GM12878 (cell line): ENCODE measurements around the gene EXPH5. TPM values are rescaled to one million over a fixed set of nuclear protein-coding genes. Genes with fewer than 3 reads are reported as not detected.

ENCODE experiments used
- ATAC-seq: fragments of 200-7000 bp; cut with Tn5 transposase; 3 replicates; pipeline ENCODE4 v1.9.1; 2020; ENCODE audit warnings: mild to moderate bottlenecking, moderate library complexity
- BruUV-seq: library from RNA; stranded (reverse); fragments of 400-500 nt; replicated peaks from 2 replicates; lab custom pipeline; 2021; lab: Mats Ljungman, UMichigan
- CTCF ChIA-PET: fragments of 300-600 bp; sonication (Branson Sonifier 250); formaldehyde crosslinking; extraction: SDS; loops from one replicate; lab custom pipeline; 2021; ENCODE audit warnings: inconsistent platforms; lab: Yijun Ruan, JAX
- POLR2A ChIA-PET: fragments of 350-600 bp; formaldehyde crosslinking; extraction: SDS; loops from one replicate; lab custom pipeline; 2021; ENCODE audit warnings: inconsistent platforms; lab: Charles Lee
- RAD21 ChIA-PET: fragments of 300-600 bp; sonication (Branson Sonifier 250); formaldehyde crosslinking; loops from one replicate; lab custom pipeline; 2023; ENCODE audit warnings: antibody characterized with exemption; ENCODE audit not compliant: unreplicated experiment; lab: Charles Lee
- SMC1A ChIA-PET: fragments of 300-600 bp; sonication (Branson Sonifier 250); formaldehyde crosslinking; loops from one replicate; lab custom pipeline; 2023; ENCODE audit not compliant: unreplicated experiment, uncharacterized antibody; lab: Charles Lee
- DNase-seq: peaks from one replicate; pipeline ENCODE4 v3.0.0-alpha.2; 2011; ENCODE audit warnings: low read depth, low spot score
- FAIRE-seq: peaks from 3 replicates; lab custom pipeline; 2011; peaks lifted over from hg19 to GRCh38; lab: Jason Lieb, UNC
- H2AFZ ChIP-seq: 2 replicates; pipeline ENCODE4 v1.6.0; 2011; ENCODE audit warnings: low read depth, low read length, control low read depth; ENCODE audit not compliant: control insufficient read depth
- H3K27ac ChIP-seq: 2 replicates; pipeline ENCODE4 v1.5.1; 2011; ENCODE audit warnings: control low read depth; ENCODE audit not compliant: control insufficient read depth, insufficient read depth
- H3K27me3 ChIP-seq, 2 experiments: replicated peaks in 1 of 2; 2 replicates each; pipeline versions ENCODE4 v1.6.0 to v1.6.1; 2011; ENCODE audit warnings: low read length in 1 of 2; ENCODE audit not compliant: control insufficient read depth in 2 of 2, insufficient read depth in 2 of 2
- H3K36me3 ChIP-seq, 2 experiments: 2 replicates each; pipeline ENCODE4 v1.5.1; 2011; ENCODE audit warnings: low read length in 1 of 2; ENCODE audit not compliant: control insufficient read depth in 2 of 2, insufficient read depth in 2 of 2
- H3K4me1 ChIP-seq: 2 replicates; pipeline ENCODE4 v1.6.1; 2011; ENCODE audit warnings: mild to moderate bottlenecking, low read length, moderate library complexity, mixed read lengths; ENCODE audit not compliant: control insufficient read depth, insufficient read depth
- H3K4me2 ChIP-seq: 2 replicates; pipeline ENCODE4 v1.6.0; 2011; ENCODE audit warnings: control low read depth; ENCODE audit not compliant: control insufficient read depth, insufficient read depth
- H3K4me3 ChIP-seq: fragments of 200-600 bp; sonication (generic); 2 replicates; pipeline ENCODE4 v1.5.1; 2016
- H3K79me2 ChIP-seq: 2 replicates; pipeline ENCODE4 v1.6.0; 2011; ENCODE audit warnings: low read length; ENCODE audit not compliant: control insufficient read depth, insufficient read depth
- H3K9ac ChIP-seq: 2 replicates; pipeline ENCODE4 v1.8.0; 2011; ENCODE audit warnings: low read length, control low read depth, mixed read lengths; ENCODE audit not compliant: control insufficient read depth, insufficient read depth
- H3K9me3 ChIP-seq: replicated peaks from 3 replicates; pipeline ENCODE4 v1.5.1; 2011; ENCODE audit warnings: mild to moderate bottlenecking, low read length; ENCODE audit not compliant: control insufficient read depth, insufficient read depth
- H4K20me1 ChIP-seq: 2 replicates; pipeline ENCODE4 v1.6.0; 2011; ENCODE audit not compliant: control insufficient read depth, insufficient read depth
- ATF7 ChIP-seq: fragments of 450-650 bp; IDR thresholded peaks from 2 replicates; pipeline ENCODE4 v1.6.1; 2016; ENCODE audit warnings: low read depth, mild to moderate bottlenecking
- BACH1 ChIP-seq: fragments of 450-650 bp; IDR thresholded peaks from 2 replicates; pipeline ENCODE4 v1.6.1; 2017; ENCODE audit warnings: mild to moderate bottlenecking, borderline replicate concordance
- BCLAF1 ChIP-seq: fragments of 450-650 bp; IDR thresholded peaks from 2 replicates; pipeline ENCODE4 v1.6.1; 2017; ENCODE audit warnings: antibody characterized with exemption, mild to moderate bottlenecking, moderate library complexity
- CREB1 ChIP-seq: IDR thresholded peaks from 2 replicates; pipeline ENCODE4 v1.6.1; 2012; ENCODE audit warnings: low read depth, mild to moderate bottlenecking, inconsistent platforms
- NFYB ChIP-seq: IDR thresholded peaks from 2 replicates; pipeline ENCODE4 v1.6.1; 2011; ENCODE audit warnings: low read depth, mild to moderate bottlenecking, low read length, improper control_type of control experiment, moderate library complexity; ENCODE audit not compliant: insufficient read depth
- WRNIP1 ChIP-seq: IDR thresholded peaks from 2 replicates; pipeline ENCODE4 v1.6.1; 2011; ENCODE audit warnings: low read depth, low read length, improper control_type of control experiment, borderline replicate concordance
- ZZZ3 ChIP-seq: IDR thresholded peaks from 2 replicates; pipeline ENCODE4 v1.6.1; 2011; ENCODE audit warnings: low read depth; ENCODE audit not compliant: control insufficient read depth, insufficient read length
- WGBS: methylation state at CpG from one replicate; pipeline ENCODE4 v1.1.6; 2016; ENCODE audit warnings: low lambda C conversion rate; ENCODE audit not compliant: insufficient replicate concordance, insufficient coverage; ENCODE audit errors: missing lambda C conversion rate; 5-methylcytosine and 5-hydroxymethylcytosine counted together
- in situ Hi-C: fragments of 300-500 bp; cut with MboI; formaldehyde crosslinking; loops from 9 replicates; pipeline ENCODE4 v1.14.3; 2018; ENCODE audit warnings: mixed read lengths
- intact Hi-C: fragments of 100-400 bp; cut with micrococcal nuclease; formaldehyde crosslinking; loops from one replicate; pipeline ENCODE4 v1.14.2; 2022; ENCODE audit not compliant: unreplicated experiment
- polyA plus RNA-seq, 11 experiments: library from polyadenylated mRNA; depleted of rRNA in 4 of 11; unstranded in 6 of 11; stranded (reverse) in 5 of 11; fragments of >200 nt; fragmentation: Nextera tagmentation in 4 of 11; fragmentation: Illumina TruSeq in 1 of 11; extraction: Ambion mirVana in 4 of 11; extraction: Trizol in 1 of 11; gene quantifications; 1 replicate in 1 of 11; 2 replicates in 10 of 11; pipeline versions ENCODE4 v1.2.1 to v1.2.3, GENCODE V29; 2011 to 2016; ENCODE audit warnings: inconsistent platforms in 2 of 11, missing spikeins in 2 of 11, low read depth in 1 of 11
- total RNA-seq, 4 experiments: library from RNA; depleted of rRNA in 3 of 4; stranded (reverse); fragments of >200 nt in 3 of 4; fragmentation: Illumina TruSeq in 1 of 4; extraction: Trizol in 1 of 4; gene quantifications; 2 replicates each; pipeline versions ENCODE4 v1.2.1 to v1.2.3, GENCODE V29; 2013 to 2021

Gene EXPH5
- total and polyA plus RNA-seq, 10 of the 15 experiments (the other 5 are each of a cell fraction or from before 2014, with no cell fraction given): 0.69 to 11.1 (median 4.3) TPM

- Histone ChIP-seq H3K4me3 (no peak overlapping the region), H4K20me1 (no peaks in the 10 kb centered on the region), H3K4me2 (no peak overlapping the region), H3K79me2 (no peaks in the 10 kb centered on the region), H3K9ac (no peak overlapping the region), H3K36me3 (no peaks in the 10 kb centered on the region), H2AFZ (no peak overlapping the region), H3K9me3 (peaks cover 5% of the 10 kb centered on the region; the same call in 2 of the 3 replicates), H3K4me1 (no peaks in the 10 kb centered on the region), H3K27ac (no peak overlapping the region)
- in situ Hi-C loops (no loop called here), intact Hi-C loops (no loop called here)
- POLR2A ChIA-PET: interaction anchor here (0.6 to 1.7 kb wide), 4 partner anchors 9 to 520 kb away, joined by 3 to 7 read pairs (median 4); no protein-coding TSS in a partner anchor
- SMC1A ChIA-PET: interaction anchor here (0.6 to 11.3 kb wide), 10 partner anchors 8 to 512 kb away, joined by 3 to 130 read pairs (median 4); no protein-coding TSS in a partner anchor
- DNase-seq (no peak), ATAC-seq (no peak)
- no peak for TF ChIP-seq WRNIP1
- TF ChIP-seq ATF7: no peak
- TF ChIP-seq, all 136 proteins: peak for 0
- CTCF ChIA-PET: interaction anchor here (1.0 to 3.5 kb wide), 5 partner anchors 8 to 311 kb away, joined by 3 to 16 read pairs (median 3); no protein-coding TSS in a partner anchor
- 38% methylated on average over 1 of the region's 2 CpGs for WGBS
- H3K27me3 ChIP-seq: no peaks in the 10 kb centered on the region
- BruUV-seq: no TSS peak
- RAD21 ChIA-PET: interaction anchor here (0.9 to 2.8 kb wide), 8 partner anchors 9 to 513 kb away, joined by 3 to 13 read pairs (median 4); no protein-coding TSS in a partner anchor
- no peak for FAIRE-seq
Measured at GRCh38 chr11:108632041-108632704, 38.6 kb upstream of the EXPH5 start.

GRCh38 chr11:108629274-108629673, 35.7 kb upstream of the EXPH5 start:
- no peaks in the 10 kb centered on the region for H3K79me2 ChIP-seq
- no peak for FAIRE-seq
- in situ Hi-C loops (no loop called here), intact Hi-C loops (no loop called here)
- no peak for DNase-seq
- no peaks in the 10 kb centered on the region for H4K20me1 ChIP-seq
- ChIA-PET CTCF (interaction anchor here (1.6 to 3.5 kb wide), 2 partner anchors 11 to 17 kb away, joined by 4 to 16 read pairs; no protein-coding TSS in a partner anchor), POLR2A (no interaction called here), SMC1A (interaction anchor here (0.6 to 5.9 kb wide), 2 partner anchors 11 to 77 kb away, joined by 3 to 28 read pairs; no protein-coding TSS in a partner anchor), RAD21 (no interaction called here)
- 0% methylated on average over 2 of the region's 3 CpGs for WGBS
- H3K4me3 ChIP-seq: no peak overlapping the region
- no peak for ATAC-seq
- H3K27me3 ChIP-seq: no peaks in the 10 kb centered on the region
- BruUV-seq: no TSS peak
- no peak overlapping the region for H3K27ac ChIP-seq
- TF ChIP-seq NFYB (no peak), BACH1 (no peak), CREB1 (no peak), ZZZ3 (no peak), BCLAF1 (no peak)
- no peaks in the 10 kb centered on the region for H3K4me1 ChIP-seq
- H3K9ac ChIP-seq: no peak overlapping the region
- H3K36me3 ChIP-seq: no peaks in the 10 kb centered on the region
- no peak overlapping the region for H2AFZ ChIP-seq
- peaks cover 5% of the 10 kb centered on the region; the same call in 2 of the 3 replicates for H3K9me3 ChIP-seq
- H3K4me2 ChIP-seq: no peak overlapping the region
